ELF-1 (cell line): ENCODE measurements around the gene NDUFAF7.
"Not testable (repeated sequence)": the region's sequence is repeated elsewhere in the genome, so short reads cannot be mapped to it uniquely, and the experiment has no call there.

Experiments
- DNase-seq: peaks from one replicate; pipeline ENCODE4 v3.0.0-alpha.2; 2016; ENCODE audit warnings: low read depth, low spot score

Gene NDUFAF7

GRCh38 chr2:37215250-37215649, 16.2 kb upstream of the NDUFAF7 start:
- DNase-seq: no peak

- no peak for DNase-seq
Measured at GRCh38 chr2:37219046-37219445, 12.4 kb upstream of the NDUFAF7 start.

- DNase-seq: no peak
Measured at GRCh38 chr2:37223131-37223530, 8.3 kb upstream of the NDUFAF7 start.

GRCh38 chr2:37224063-37224462, 7.4 kb upstream of the NDUFAF7 start:
- DNase-seq: no peak

- DNase-seq: not testable (repeated sequence)
Measured at GRCh38 chr2:37225129-37225528, 6.3 kb upstream of the NDUFAF7 start.

GRCh38 chr2:37226863-37227262, 4.6 kb upstream of the NDUFAF7 start:
- peak; percentile 32 for DNase-seq

- no peak for DNase-seq
Measured at GRCh38 chr2:37228788-37229187, 2.7 kb upstream of the NDUFAF7 start.

GRCh38 chr2:37230581-37230980, 877 bp upstream of the NDUFAF7 start:
- DNase-seq: peak; percentile 20

GRCh38 chr2:37232131-37232933, 874 bp downstream of the NDUFAF7 start:
- peak; percentile 31 for DNase-seq

- DNase-seq: no peak
Measured at GRCh38 chr2:37243435-37243834, 12.0 kb downstream of the NDUFAF7 start.

GRCh38 chr2:37244017-37244416, 12.6 kb downstream of the NDUFAF7 start:
- no peak for DNase-seq

GRCh38 chr2:37244755-37245154, 13.3 kb downstream of the NDUFAF7 start:
- DNase-seq: no peak

- DNase-seq: no peak
Measured at GRCh38 chr2:37246205-37246604, 14.7 kb downstream of the NDUFAF7 start.

GRCh38 chr2:37250869-37251740, 19.6 kb downstream of the NDUFAF7 start:
- DNase-seq: no peak

- no peak for DNase-seq
Measured at GRCh38 chr2:37262522-37262921, 31.1 kb downstream of the NDUFAF7 start.

GRCh38 chr2:37263839-37264238, 32.4 kb downstream of the NDUFAF7 start:
- no peak for DNase-seq

GRCh38 chr2:37267685-37268084, 36.2 kb downstream of the NDUFAF7 start:
- no peak for DNase-seq

- no peak for DNase-seq
Measured at GRCh38 chr2:37268111-37268510, 36.7 kb downstream of the NDUFAF7 start.

GRCh38 chr2:37271376-37272067, 40.1 kb downstream of the NDUFAF7 start:
- DNase-seq: peak; percentile 80

- DNase-seq: no peak
Measured at GRCh38 chr2:37274359-37274965, 43.0 kb downstream of the NDUFAF7 start.

- no peak for DNase-seq
Measured at GRCh38 chr2:37276291-37276690, 44.8 kb downstream of the NDUFAF7 start.

- DNase-seq: no peak
Measured at GRCh38 chr2:37281916-37282315, 50.5 kb downstream of the NDUFAF7 start.
